NT2/D1 (cell line): ENCODE data around the gene BST1.

Experiments
- SUZ12 ChIP-seq: IDR thresholded peaks from 2 replicates; pipeline ENCODE4 v1.6.1; 2011; ENCODE audit not compliant: insufficient read length, insufficient read depth; ENCODE audit errors: extremely low read depth
- ZNF274 ChIP-seq: IDR thresholded peaks from 2 replicates; pipeline ENCODE4 v1.6.1; 2011; ENCODE audit warnings: mild to moderate bottlenecking, low read depth, low read length

- peak; percentile 66 for TF ChIP-seq SUZ12
- no peak for TF ChIP-seq ZNF274
Measured at GRCh38 chr4:15778289-15779241, 75.7 kb downstream of the BST1 start, which contains the start of gene CD38.
